Activated CD4-positive, alpha-beta T cell treated with anti-CD3 and anti-CD28 coated beads, Interleukin-2, amount 50 U/mL, for 1 hour (primary cell): ENCODE results near the gene DCDC1.

ENCODE experiments used
- DNase-seq: peaks from one replicate; pipeline ENCODE4 v3.0.0-alpha.2; 2020

DCDC1 gene

DNA sequence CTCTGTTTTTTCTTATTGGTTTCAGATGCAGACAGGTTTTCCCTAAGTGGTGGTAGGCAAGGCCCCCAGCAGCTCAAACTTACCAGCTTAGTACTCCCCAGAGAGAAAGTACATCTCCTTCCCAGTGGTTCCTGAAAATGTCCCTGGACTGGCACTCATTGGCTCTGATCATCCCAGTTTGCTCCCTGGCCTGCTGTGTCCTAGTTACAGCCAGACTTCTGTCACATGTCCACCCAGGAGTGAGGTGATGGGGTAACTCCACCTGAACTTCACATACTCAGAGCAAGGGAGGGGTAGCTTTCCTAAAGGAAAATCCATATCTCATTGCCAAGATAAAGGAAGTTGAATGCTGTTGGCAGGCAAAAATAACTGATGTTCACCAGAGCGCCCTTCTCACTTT is 546.4 kb downstream of the DCDC1 start:
- no peak for DNase-seq

DNA sequence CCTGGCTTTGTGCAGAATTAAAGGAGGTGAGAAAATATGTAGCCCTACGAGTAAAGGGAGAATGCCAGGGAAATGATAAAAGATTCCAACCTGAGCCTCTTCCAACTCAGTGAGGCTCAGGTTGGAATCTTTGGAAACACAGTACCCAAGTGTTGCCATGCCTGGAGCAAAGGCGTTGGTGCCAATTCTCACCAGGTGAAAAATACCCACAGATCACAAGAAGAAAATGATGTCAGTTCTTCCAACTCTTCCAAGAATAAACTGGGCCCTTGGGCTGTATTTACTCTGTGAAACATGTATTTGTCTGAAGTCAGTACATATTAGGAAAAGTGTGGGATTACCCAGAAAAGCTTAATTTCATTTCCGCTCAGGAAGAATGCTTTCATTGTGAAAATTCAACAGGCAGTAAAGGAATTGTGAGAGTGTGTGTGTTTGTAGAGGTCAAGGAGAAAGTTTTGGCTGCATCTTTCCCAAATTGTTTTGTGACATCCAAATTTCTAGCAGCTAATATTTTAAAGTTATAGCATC is 548.0 kb downstream of the DCDC1 start:
- no peak for DNase-seq

DNA sequence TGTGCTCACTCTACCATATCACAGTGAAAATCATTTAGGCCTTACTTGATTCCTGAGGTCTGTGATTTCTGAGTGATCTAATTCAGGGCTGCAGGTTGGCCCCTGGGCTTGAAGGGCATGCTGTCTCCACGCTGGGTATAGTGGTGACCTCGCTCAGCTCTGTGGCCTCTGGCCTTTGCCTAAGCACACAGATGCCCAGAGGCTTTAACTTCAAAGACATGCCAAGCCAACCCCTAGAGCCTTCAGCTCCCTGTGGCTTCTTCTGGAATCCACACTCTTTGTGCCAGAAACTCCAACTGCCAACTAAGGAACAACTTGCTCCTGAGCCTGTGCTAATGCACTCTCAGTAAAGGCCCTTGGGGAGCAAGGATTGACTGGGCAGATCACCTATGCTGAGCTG is 550.8 kb downstream of the DCDC1 start:
- DNase-seq = no peak

DNA sequence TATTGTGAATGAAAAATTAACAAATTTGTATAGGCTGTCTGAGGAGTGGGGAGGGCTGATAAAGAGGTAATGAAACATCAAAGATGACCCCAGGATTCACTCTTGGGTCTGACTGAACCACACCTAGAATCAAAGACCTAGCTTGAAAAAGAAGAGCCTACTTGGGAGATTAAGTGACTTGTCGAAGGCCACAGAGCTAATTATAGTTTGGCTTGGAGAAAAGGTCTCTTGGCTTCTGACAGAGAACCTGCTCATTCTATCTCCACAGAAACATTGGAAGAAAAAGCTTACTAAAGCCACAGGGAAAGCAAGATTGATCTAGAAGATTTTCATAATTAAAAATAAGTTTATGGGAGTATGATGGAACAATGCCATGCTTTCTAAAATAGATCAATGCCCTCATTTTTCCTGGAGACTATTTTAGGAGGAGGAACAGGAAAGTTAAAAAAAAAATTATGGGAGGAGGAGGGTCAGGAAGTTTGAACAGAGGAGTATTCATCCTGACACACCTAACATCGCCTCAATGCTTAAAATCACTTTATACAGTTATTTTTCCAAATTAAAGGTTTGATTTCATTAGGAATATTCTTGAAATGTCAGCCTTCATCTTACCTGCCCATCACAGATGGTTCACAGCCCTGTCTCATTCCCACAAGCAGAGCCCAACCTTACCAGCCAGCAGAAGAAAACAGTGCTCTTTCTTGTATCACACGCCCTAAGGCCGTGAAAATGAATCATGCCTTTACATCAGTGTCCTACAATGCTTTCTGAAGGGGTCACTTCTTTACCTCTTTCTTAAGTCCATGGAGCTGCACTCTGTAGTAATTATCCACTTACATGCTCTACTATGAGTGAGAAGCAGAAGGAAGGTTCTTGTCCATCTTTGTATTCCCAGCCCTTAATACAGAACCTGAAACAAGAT is 552.3 kb downstream of the DCDC1 start:
- DNase-seq = no peak

DNA sequence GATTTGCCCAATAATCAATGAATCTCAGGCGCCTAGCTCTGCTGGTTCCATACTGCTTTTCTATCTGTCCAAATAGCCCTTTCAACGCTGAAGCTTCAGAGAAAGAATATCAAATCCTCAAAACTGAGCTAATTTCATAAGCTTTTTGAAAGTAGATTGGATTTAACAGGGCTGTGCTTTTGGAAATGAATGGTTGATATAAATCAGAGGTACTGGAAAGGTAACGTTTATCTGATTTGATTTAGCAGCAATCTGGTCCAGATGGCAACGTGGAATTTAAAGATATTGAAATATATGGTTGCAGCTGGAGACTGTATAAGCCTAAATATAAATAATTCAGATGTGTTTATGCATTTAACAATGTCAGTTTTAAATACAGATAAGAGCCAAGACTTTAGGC is 553.9 kb downstream of the DCDC1 start:
- DNase-seq = no peak

DNA sequence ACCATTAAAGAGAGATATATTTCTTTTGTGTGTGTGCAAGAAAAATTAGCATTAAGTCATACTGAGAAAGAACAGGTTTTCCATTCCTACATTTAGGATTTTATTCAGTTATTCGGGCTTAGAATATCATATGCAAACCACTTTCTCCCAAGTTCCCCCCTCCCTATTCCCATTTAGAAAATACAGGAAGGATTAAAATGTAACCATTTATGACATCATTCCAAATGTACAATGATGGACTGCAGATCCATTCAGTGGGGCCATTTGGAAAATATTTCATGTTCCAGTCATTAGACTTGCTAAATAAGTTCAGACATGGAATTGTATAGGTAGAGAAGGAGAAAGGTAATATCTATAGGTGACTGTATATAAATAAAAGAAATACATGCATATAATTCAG is 554.8 kb downstream of the DCDC1 start:
- DNase-seq = no peak
